IPS-18c (cell line): Measurements from ENCODE around the gene GRIN2A.

Experiments
- H3K4me3 ChIP-seq: 2 replicates; pipeline ENCODE4 v1.7.0; 2013; ENCODE audit warnings: low read depth, mild to moderate bottlenecking, low read length, moderate library complexity; ENCODE audit not compliant: insufficient read depth
- H3K9me3 ChIP-seq: one replicate; pipeline ENCODE4 v1.6.1; 2013; ENCODE audit warnings: mild to moderate bottlenecking, low read length, moderate library complexity; ENCODE audit not compliant: control insufficient read depth, insufficient read depth

The GRIN2A gene

DNA sequence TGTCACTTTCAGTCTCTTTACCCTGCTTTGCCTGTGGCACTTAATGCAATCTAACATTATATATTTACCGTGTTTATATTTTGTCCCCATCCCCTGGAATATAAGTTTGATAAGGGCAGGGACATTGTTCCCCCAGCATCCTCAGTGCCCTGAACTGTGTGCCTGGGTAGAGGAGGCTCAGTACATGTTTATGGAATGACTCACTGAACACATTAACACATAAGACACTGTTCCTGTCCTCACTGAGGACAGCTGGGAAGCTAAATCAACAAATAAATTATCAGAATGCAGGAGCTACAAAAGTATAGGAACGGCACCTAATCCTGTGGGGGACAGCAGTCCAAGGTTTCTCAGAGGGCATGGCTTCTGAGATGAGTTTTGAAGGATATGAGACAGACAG lies 27.8 kb downstream of the GRIN2A start:
- Histone ChIP-seq H3K9me3 (no peaks in the 10 kb centered on the region), H3K4me3 (no peak overlapping the region)

DNA sequence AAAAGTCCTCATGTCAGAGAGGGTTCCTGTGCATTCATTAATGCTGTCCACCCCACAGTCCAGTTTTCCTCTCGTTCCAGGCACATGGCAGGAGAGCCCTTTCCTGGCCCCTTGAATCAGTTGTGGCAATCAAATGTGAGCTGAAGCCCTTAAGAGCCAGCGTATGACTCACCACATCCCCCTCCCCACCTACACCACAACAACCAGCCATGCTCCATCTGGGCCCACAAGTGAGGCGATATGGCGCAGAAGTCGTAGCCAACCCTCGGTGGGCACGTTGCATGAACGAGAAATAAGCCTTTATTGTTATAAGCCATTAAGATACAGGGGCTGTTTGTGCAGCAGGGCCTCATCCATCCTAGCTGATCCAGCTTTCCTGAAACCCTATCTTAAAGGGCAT lies 28.2 kb downstream of the GRIN2A start:
- Histone ChIP-seq H3K4me3 (no peak overlapping the region), H3K9me3 (no peaks in the 10 kb centered on the region)

DNA sequence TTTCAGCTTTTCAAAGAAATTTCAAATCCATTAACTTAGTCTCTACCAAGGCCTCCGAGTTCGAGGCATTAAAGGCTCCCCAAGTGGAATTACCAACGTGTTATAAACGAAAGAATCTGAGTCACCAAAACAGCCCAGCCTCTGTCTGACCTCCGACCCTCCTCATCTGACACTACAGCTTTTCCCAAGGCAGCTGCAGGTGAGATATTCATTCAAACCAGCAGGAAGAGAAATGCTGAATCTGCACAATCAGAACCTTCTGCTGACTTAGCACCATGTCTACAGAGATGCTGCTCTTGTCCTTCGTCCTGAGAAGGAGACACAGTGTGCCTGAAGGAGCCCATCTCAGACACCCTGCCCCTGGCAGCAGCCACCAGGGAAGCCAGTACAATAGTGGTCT lies 30.5 kb downstream of the GRIN2A start:
- Histone ChIP-seq H3K4me3 (no peak overlapping the region), H3K9me3 (no peaks in the 10 kb centered on the region)

DNA sequence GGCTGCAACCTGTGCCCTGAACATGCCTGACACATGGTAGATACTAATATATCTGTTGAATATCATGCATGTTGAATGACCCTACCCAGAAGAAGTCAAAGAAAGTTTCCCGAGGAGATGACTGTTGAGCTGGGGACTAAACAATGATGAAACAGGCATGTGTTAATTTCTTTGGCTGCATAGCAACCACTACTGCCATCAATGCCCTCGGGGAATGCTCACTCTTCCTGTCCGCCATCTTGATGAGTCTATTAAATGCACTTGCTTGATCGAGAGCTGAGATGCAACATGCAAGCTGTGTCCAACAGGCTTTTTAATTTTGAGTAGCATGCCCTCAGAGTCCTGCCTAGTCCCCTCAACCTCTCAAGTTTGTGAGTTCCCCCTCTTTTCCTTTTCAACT lies 31.3 kb downstream of the GRIN2A start:
- Histone ChIP-seq H3K9me3 (no peaks in the 10 kb centered on the region), H3K4me3 (no peak overlapping the region)

DNA sequence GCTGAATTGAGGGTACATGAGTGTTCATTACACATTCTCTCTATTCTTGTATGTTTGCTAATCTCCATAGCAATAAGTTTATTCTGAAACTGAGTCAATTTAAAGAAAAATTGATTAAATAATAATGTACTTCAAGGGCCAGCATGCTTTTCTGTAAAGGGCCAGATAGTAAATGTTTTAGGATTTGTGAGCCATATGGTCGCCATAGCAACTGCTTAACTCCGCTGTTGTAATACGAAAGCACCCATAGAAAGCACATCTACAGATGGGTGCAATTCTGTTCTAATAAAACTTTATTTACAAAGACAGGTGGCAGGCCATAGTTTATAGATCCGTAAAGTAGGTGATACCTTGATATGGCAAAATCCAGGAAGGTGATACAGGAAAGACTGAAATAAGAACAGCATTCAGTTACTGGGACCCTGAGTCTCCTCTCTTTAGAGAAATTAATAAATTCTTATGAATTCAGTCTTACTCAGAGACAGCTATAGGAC lies 36.6 kb downstream of the GRIN2A start:
- no peaks in the 10 kb centered on the region for H3K9me3 ChIP-seq
- no peak overlapping the region for H3K4me3 ChIP-seq

DNA sequence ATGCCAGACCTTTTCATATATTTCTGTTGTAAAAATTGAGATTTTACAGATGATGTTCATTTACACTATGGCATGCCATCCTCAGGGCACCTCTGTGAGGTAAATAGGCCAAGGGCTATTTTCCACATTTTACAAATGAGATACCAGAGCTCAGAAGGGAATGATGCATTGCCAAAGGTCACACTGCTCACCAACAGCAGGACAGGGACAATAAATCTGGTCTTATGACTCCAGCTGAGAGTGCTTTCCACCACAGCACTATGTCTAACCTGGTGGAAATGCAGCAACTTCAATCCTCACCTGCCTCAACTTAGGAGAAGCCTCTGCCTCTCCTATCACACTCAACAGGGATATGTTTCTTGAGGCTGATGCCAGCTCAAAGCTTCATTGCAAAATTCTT lies 40.6 kb downstream of the GRIN2A start:
- H3K9me3 ChIP-seq: no peaks in the 10 kb centered on the region
- H3K4me3 ChIP-seq: no peak overlapping the region

DNA sequence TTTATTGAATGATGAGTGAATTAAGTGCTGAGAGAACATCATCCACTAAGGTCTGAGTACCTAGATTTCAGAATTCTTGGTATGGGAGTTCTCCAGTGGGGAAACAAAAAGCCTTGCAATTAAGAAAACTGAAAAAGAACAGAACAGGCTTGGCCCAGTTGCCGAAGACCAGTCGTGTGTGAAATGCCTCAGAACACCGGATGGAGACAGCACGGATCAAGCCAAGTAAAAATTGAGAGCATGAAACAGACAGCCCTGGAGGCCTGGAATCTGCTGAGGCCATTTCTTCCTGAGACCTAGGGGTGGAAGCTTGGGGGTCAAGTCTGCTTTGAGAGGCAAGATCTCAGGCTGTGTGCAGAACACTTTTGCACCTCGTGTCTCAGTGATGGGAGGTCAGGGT lies 43.3 kb downstream of the GRIN2A start:
- no peaks in the 10 kb centered on the region for H3K9me3 ChIP-seq
- H3K4me3 ChIP-seq: no peak overlapping the region

DNA sequence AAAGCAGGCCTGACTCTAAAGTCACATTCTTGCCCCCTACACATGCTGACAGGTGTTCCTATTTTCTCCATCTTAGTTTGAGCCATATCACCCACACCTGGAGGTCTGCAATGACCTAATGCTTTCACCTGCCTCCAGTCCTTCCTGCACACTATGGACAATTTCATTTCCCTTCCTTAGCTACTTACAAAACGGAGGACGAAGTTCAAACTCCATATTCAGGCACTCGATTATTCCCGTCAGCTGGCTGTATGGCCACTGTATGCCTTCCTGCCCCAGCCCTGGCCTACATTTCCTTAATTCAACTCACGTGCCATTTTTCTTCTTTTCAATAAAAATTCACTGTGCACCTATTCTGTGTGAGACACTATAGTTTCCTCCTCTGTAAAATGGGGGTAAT lies 44.9 kb downstream of the GRIN2A start:
- H3K9me3 ChIP-seq: no peaks in the 10 kb centered on the region
- H3K4me3 ChIP-seq: no peak overlapping the region

DNA sequence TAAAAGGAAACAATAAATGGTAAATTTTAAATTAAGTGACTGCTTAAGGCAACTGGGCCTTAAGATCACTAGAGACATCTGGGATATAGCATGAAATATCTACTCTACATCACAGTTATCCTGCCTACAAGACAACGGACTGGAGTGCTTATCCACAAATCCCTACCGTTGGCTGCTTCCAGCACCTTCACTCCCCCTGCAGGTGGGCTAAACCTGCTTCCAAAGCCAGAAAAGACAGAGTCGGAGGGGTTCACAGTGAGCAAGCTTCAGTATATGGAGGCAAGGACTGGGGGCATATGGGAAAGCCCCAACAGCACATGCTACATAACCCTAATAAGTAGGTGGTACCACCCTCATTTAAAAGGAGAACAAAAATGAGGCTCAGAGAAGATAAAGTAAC lies 45.3 kb downstream of the GRIN2A start:
- no peak overlapping the region for H3K4me3 ChIP-seq
- no peaks in the 10 kb centered on the region for H3K9me3 ChIP-seq

DNA sequence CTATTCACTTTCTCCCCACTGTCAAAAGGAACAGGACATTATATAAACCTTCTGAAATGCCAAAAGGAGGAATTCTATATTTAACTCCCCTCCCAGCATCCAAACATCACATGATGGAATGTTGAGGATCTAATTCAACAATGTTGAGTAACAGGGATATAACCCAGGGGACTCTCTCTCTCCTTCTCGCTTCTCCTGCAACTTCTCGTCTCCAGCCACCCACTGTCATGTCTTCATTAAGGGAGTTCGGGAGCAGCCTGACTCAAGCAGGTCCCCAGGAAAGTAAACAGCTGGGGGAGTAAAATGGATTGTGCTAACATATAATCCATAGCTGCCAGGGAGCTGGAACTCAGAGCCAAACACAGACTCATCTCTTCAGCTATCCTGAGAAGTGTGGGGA lies 51.7 kb downstream of the GRIN2A start:
- H3K9me3 ChIP-seq: no peaks in the 10 kb centered on the region
- H3K4me3 ChIP-seq: no peak overlapping the region

DNA sequence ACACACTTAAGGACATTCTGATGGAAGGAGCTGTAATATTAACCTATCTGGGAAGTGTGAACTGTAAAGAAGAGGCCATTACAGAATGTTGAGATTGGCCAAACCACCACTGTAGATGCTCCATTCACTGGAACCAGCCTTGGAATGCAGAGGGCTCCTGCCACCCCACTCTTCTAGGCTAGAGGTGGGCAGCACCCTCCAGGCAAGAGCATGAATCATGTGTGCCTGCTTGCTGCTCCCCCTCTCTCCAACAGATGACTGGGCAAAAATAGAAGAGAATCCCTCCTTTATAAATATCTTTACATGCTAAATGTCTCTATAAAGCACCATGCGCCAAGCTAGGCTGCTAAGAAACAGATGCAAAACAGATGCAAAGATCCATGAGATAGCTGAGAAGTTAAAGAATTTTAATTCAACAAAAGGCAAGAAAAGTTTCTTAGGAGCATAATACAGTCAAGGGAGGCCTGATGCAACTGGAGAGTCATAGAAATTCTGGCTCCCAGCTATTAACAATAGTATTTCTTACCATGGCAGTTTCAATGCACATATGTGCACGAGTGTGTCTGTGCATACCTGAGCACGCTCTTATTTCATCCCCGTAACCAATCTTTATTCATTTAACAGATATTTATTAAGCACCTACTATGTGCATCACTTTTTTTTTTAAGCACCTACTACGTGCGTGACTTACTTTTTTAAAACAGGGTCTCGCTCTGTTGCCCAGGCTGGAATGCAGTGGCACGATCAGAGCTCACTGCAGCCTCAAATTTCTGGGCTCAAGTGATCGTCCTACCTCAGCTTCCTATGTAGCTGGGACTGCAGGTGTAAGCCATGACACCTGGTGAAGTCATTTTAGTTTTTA lies 53.6 kb downstream of the GRIN2A start:
- H3K4me3 ChIP-seq: no peak overlapping the region
- H3K9me3 ChIP-seq: no peaks in the 10 kb centered on the region

DNA sequence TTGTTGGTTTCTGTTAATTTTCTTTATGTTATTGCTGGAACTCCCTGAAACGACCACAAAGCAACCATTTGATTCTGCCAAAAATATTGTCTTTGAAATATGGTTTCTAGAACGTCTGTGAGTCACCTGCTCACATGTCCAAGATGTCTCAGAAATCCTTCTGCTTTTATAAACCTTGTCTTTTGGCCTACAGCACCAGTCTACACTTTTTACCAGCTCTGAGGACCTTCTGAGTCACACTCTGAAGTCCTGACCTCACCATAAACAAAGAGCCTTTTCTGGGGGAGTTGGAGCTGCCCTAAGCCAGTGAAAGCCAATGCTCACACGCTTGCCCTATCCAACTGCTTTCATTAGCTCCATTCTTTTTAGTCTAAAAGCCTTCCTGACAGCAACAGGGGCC lies 55.5 kb downstream of the GRIN2A start:
- Histone ChIP-seq H3K9me3 (no peaks in the 10 kb centered on the region), H3K4me3 (no peak overlapping the region)

DNA sequence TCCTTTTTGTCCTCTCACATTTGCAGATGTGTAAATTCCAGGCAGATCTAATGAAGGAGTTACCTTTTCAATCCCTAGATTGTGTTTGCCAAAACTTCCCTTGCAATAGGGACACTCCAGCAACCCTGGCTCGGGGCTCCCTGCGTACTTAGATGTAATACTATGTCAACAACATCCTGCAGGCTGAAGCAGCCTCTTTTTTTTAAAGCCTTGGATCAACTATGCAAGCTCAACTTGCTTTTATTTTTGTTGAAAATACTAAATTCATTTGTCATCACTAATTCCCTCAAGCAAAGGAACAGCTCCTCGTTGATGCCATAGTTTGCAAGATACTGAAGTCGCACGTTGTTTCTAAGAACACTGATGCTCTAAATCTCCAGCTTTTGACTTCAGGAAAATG lies 59.1 kb downstream of the GRIN2A start:
- Histone ChIP-seq H3K4me3 (no peak overlapping the region), H3K9me3 (no peaks in the 10 kb centered on the region)

DNA sequence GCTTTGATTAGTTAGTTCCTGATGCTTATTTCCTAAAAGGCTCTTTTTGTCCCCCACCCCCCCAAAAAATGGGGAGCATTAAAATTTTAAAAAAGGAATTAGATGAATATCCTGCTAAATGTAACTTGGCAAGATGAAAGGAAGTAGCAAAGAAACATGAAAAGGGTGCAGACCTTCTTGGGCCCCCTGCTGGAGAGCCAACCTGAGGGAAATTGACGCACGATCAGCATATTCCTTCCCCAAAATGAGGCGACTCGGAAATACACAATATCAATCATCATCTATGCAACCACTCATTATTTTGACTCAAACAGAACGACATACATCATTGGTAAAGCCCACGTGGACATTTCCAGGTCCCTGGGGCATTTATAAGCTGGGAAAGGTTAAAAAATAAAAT lies 59.7 kb downstream of the GRIN2A start:
- no peak overlapping the region for H3K4me3 ChIP-seq

DNA sequence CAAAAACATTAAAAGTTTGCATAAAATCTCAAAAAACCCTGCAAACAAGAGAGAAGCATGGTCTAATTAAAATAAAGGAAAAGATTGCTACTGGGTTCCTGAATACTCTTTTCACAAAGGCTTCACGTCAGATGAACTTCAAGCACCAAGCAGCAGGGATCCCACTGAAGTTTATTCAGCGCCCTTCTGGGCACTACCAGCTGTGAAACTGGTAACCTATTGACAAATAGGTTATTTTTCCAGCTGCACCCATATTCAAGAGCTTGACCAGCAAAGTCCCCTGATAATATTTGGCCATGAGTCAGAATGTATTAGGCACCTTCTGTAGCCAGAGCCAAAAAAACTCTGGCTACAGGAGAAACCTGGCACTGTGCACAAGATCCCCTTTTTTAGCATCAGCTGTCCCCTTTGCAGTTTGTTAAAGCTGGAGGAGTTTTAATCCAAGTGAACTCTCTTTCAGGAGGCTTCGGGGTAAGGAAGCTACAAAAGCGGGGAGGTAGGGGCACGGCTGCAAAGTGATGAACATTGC lies 60.3 kb downstream of the GRIN2A start:
- H3K4me3 ChIP-seq: no peak overlapping the region
- H3K9me3 ChIP-seq: no peaks in the 10 kb centered on the region

More for the DNA sequence above, 59.7 kb downstream of the GRIN2A start:
- no peaks in the 10 kb centered on the region for H3K9me3 ChIP-seq

DNA sequence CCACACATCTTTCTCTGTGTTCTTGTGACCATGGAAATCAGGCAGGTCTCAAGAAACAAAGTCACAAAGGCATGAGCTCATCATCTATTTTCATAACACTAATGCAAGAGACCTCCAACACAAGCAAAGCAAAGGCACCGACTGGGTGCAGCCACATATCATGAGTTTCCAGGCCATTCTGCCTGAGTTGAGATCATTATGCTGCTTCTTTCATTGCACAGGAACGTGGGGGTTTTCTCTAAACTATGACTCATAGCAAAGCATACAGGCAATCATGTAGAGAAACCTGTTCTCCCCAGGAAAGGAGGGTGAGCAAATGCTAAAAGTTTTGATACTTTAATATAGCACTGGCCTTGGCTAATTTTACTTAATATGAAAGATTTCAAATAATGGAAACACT lies 60.7 kb downstream of the GRIN2A start:
- H3K4me3 ChIP-seq: no peak overlapping the region

DNA sequence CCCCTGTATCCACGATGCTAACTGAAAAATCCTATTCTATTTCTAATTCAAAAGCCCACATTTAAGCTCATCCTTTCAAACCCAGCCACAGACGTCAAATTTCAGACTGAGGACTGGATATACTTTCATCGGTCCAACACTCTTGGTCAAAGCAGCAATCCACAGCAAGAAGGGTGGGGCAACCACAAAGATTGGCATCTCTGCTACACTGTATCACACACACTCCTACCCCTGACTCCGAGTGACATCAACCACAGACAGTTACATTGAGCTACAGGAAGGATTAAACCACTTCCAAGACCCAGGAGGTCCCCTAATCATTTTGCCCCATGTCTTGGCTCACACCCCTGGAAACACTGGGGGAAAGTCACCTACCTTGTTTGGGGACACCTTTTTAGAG lies 61.3 kb downstream of the GRIN2A start:
- H3K9me3 ChIP-seq: no peaks in the 10 kb centered on the region
- no peak overlapping the region for H3K4me3 ChIP-seq

More for the DNA sequence above, 60.7 kb downstream of the GRIN2A start:
- no peaks in the 10 kb centered on the region for H3K9me3 ChIP-seq

DNA sequence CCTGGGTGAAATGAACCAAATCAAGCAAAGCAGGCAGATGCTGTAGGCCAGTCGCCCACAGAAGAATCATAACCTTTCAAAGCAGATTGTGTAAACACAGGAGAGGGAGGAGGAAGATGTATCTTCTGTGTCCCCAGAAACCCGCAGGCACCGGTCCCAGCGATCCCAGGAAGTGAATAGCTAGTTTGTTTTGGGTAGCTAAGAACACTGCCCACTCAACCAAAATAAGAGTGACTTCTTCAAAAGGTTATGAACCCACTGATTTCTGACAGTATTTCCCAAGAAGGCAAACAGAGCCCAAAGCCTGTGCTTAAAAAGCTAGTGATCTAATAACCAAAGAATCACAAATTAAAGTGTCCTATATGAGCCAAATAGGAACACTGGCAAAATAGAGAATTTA lies 67.8 kb downstream of the GRIN2A start:
- Histone ChIP-seq H3K4me3 (no peak overlapping the region), H3K9me3 (no peaks in the 10 kb centered on the region)

DNA sequence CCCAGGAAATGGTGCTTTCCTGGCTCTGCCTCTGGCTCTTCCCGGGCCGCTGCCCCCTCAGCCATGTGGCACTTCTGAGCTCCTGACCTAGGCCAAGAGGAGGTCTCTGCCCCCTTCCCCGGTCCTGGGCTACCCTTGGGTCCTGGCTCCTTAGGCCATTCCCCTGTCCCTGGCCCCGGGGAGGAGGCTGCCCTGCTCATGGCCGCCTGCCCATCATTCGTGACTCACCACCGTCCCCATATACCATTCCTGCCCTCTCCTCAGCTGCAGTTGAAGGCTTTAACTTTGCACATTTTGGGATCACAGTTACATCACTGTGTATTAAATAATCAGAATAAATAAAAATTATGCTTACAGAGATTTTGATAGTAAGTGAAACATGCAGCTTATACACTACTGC lies 69.0 kb downstream of the GRIN2A start:
- Histone ChIP-seq H3K4me3 (no peak overlapping the region), H3K9me3 (no peaks in the 10 kb centered on the region)
